SHP77 (cell line): Measurements from ENCODE around the gene FBLN2.

Source experiments
- DNase-seq, 2 experiments: peaks; one replicate each; lab custom pipeline; 2025; lab: John Stamatoyannopoulos, UW

Gene FBLN2

GRCh38 chr3:13532085-13532484, 16.8 kb upstream of the FBLN2 start:
- DNase-seq = no peak

GRCh38 chr3:13532631-13533030, 16.3 kb upstream of the FBLN2 start:
- DNase-seq = no peak

GRCh38 chr3:13533885-13534301, 15.0 kb upstream of the FBLN2 start:
- no peak for DNase-seq

- no peak for DNase-seq
Observed at GRCh38 chr3:13535526-13535875, 13.4 kb upstream of the FBLN2 start.

GRCh38 chr3:13535905-13536304, 13.0 kb upstream of the FBLN2 start:
- DNase-seq = no peak

GRCh38 chr3:13536432-13536831, 12.5 kb upstream of the FBLN2 start:
- DNase-seq = no peak

GRCh38 chr3:13536832-13537231, 12.1 kb upstream of the FBLN2 start:
- no peak for DNase-seq

GRCh38 chr3:13537244-13537908, 11.5 kb upstream of the FBLN2 start:
- no peak for DNase-seq

- no peak for DNase-seq
Observed at GRCh38 chr3:13537909-13538296, 11.0 kb upstream of the FBLN2 start.

GRCh38 chr3:13538520-13539291, 10.2 kb upstream of the FBLN2 start:
- no peak for DNase-seq

GRCh38 chr3:13539292-13539638, 9.7 kb upstream of the FBLN2 start:
- no peak for DNase-seq

GRCh38 chr3:13539671-13540070, 9.3 kb upstream of the FBLN2 start:
- no peak for DNase-seq

- no peak for DNase-seq
Observed at GRCh38 chr3:13540297-13540995, 8.5 kb upstream of the FBLN2 start.

GRCh38 chr3:13541691-13542090, 7.2 kb upstream of the FBLN2 start:
- DNase-seq = no peak

- DNase-seq = no peak
Observed at GRCh38 chr3:13542142-13542541, 6.8 kb upstream of the FBLN2 start.

- no peak for DNase-seq
Observed at GRCh38 chr3:13543253-13543652, 5.7 kb upstream of the FBLN2 start.

- no peak for DNase-seq
Observed at GRCh38 chr3:13544293-13544831, 4.6 kb upstream of the FBLN2 start.

- no peak for DNase-seq
Observed at GRCh38 chr3:13544951-13545651, 3.8 kb upstream of the FBLN2 start.

- DNase-seq = no peak
Observed at GRCh38 chr3:13545952-13546454, 2.9 kb upstream of the FBLN2 start.

- DNase-seq = no peak
Observed at GRCh38 chr3:13546667-13547171, 2.2 kb upstream of the FBLN2 start.

- no peak for DNase-seq
Observed at GRCh38 chr3:13547591-13548371, 1.1 kb upstream of the FBLN2 start.
